GM10847 (cell line): ENCODE data around the gene RREB1.

ENCODE experiments used
- POLR2A ChIP-seq: IDR thresholded peaks from 2 replicates; pipeline ENCODE4 v1.6.1; 2011; ENCODE audit not compliant: insufficient read length; ENCODE audit errors: extremely low read depth

RREB1 gene

DNA sequence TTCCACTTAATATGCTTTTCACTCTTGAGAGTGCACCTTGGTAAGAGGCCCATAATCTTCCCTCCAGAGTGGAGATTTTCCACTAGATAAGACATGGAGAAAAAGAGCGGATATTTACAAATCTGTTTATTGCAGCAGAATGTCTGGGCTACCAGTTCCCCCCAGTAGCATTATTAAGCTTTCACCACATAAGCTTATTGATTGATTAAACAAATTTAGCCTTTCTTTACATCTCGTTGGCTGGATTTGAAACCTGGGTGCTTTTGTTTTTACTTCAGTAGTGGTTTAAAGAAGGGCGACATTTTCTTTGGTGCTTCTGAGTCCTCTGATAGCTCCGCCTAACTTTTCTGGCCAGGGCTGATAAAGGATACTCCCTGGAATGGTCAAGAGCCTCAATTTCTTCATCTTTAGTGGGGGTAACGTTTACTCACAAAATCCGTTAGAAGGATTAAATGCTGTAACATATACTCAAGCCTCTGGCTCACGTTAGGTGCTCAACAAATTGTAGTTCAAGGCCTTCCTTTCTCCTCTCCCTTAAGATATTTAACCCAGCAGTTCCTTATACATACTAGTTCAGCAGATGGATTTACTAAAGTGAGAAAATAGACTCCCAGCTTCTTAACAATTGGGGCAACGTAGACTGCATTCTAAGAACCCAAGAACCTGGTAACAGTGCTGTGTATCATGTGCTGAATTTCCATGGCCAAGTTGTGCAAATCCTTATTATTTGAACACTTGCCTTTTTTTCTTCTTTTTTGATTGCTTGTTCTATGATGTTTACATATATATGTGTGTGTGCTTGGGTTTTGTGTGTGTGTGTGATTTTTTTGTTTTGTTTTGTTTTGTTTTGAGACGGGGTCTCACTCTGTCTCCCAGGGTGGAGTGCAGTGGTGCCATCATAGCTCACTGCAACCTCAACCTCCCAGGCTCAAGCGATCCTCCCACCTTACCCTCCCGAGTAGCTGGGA, 91.4 kb downstream of the RREB1 start:
- TF ChIP-seq POLR2A = no peak

DNA sequence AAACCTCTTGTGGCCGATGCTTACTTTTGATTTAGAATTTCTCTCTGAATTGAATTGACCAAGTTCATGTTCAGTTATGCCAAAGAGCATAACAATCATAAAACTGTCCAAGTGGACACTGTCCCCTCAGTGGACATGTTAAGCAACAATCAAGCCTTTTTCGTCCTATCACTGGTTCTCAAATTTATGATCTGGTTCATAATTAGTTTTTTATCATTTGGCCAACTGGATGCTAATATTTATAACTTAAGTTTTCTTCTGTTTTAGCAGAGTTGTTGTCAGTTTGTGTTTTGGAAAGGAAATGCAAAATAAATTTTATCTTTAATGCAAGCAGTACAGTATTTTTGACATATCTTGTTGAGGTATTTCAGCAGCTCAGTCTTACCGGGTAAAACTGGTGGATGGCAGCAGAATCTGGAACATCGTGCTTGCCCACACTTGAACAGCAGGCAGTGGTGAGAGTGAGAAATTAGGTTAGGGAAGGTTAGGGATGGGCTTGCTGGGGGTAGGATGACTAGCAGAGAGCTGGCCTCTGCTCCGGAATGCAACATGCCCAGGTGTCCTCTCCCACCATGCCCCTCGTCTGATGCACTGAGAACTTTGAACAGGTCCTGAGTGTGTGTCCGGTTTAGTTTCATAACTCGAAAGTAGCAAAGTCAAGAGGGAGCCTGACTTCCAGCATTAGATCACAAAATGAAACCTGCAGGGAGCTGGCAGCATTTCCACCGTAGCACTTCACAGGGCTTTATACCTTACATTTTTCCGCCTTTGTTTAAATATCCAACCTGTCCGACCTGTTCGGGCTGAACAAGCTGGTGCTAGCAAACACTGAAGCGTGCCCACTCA, 93.1 kb downstream of the RREB1 start:
- TF ChIP-seq POLR2A = no peak

DNA sequence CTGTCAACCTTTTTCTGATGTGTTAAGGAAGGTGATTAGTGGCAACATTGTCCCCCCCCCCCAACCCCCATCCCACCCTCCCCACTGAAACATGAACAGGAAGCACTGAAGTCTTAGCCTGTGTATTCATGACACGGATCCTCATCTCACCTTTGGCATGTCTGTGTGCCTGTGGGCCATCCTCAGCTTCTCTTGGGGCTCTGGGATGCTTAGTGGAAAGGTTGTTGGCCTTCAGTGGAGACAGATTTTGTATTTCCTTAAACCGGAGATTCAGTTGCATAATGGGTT, 93.6 kb downstream of the RREB1 start:
- TF ChIP-seq POLR2A = no peak

DNA sequence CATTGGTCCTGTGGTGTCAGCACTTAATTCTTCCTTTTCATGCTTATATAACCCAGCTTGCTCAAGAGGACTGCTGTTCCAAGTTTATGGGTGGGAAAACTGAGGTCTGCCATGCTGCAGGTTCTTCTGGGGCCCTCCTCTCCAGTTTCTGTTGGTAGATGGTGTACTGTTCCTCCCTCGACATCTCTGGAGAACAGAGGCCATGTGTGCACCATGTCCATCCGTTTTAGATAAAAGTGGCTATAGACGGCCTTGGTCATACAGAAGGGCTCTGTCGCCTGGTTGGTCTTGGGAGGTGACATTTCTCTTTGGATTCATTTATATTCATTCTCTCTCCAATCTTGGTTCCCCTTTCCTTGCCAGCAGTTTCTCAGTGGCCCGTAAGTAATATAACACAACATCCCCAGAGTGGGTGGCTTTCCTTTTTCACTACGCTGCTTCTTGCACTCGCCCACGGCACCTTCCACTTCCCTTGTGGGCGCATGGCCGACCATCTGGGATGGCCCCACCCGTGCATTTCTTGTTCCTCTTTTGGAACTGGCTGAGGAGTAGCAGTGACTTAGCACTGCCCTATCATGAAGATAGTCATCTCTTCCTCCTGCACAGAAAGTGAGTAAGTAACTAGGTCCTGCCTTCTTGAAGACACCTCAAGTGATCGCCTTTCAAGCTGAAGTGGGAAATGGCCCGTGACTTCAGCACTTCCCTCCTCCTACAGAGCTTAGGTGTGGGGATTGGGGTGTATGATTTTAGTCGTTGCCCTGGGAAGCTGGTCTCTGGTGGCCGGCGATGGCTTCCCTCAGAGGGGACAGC, 94.2 kb downstream of the RREB1 start:
- no peak for TF ChIP-seq POLR2A

DNA sequence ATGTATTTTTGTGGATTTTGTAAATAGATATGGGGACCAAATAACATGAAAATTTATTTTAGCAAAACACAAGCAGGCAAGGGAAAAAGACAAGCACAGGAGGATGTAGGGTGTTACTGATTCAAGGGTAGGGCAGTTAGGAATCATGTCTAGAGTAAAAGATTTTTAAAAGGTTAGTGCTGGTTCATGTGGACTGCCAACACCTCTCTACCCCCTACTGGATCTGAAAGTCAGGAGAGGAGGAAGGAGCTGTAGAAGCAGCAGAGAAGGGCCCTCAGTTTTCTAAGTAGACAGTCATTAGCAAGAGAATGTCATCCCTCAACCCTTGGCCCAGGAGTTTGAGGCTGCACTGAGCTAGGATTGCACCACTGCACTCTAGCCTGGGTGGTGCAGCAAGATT, 95.2 kb downstream of the RREB1 start:
- TF ChIP-seq POLR2A = no peak

DNA sequence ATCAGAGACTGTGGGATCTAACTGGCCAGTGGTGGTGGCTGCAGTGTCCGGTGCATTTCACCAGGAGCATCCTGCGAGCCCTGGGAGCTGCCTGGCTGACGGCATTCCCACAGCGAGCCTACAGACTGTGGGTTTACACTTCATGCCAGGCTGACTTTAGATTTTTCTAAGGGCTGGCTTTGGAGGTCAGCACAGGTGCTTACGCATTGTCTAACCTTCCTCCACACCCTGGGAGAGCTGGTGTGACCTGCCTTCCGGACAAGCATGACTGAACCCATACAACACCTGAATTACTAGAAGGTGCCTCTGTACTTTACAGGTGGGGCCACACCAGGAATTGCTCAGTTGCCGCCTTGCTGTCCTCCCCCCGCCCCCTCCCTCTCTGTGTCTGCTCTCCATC, 96.2 kb downstream of the RREB1 start:
- TF ChIP-seq POLR2A = no peak

DNA sequence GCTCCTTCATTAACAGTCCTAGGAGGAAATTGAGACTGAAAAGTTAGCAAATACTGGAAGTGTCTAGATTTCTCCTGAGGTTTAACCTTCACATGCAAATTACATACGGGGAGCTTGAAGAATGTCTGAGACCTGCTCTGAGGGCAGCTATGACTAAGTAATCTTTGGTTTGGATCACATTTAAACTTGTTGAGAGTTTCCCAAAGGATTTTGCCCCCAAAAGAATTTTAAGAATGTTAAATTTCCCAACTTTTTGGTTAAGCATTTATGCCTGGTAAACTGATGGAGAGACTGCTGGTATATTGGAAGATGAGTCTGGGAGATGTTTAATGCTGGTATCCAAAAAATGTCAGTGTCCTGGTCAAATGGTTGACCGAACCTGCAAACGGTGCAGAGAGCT, 97.0 kb downstream of the RREB1 start:
- no peak for TF ChIP-seq POLR2A

DNA sequence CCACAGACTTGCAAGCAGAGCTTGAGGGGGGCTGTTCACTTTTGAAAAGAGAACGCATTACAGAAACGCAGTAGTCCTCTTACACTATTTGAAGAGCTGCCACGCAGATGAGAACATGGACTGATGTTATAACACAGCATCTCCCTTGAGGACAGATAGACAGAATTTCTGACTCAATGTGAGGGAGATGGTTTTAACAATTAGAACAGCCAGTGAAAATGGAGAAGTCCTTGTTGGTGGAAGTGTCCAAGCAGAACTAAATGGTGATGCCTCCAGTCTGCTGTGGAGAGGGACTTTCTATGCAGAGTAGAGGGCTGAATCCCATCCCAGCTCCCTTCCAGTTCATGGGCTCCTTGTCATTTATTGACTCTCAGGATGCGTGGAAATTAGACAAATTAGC, 100.0 kb downstream of the RREB1 start:
- no peak for TF ChIP-seq POLR2A

DNA sequence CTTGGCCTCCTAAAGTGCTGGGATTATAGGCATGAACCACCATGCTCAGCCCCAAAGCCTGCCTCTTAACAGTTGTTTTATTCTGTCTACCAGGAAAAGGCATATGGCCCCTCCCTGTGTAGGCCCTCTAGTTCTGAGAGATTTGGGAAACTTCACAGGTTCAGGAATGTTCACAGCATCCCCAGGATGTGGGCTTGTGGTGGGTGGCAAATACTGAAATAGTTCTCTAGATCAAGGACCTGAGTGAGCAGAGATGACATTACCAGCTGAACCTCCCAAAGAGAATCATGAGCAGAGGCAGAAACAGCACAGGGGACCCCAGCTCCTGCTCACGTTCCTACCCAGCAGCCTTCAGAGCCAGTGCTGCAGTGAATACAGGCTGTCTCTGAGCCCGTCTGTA, 105.7 kb downstream of the RREB1 start:
- TF ChIP-seq POLR2A = no peak

DNA sequence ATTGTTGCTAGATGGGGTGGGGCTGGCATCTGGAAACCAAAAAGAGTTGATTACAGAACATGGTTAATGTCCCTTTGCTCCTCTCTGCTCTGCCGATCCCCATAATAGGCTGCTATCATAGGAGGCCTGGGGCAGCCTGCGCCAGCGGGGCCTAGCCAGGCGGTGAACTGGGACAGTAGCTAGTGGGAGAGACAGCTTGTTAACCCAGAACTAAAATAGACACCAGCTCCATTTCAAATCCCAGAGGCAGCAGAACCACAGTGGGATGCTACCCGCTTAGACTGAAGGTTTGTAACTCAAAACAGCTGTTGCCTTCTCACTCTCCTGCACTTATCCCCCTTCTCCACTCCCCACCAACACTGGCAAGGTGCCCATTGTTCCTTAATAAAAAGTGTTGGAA, 106.7 kb downstream of the RREB1 start:
- TF ChIP-seq POLR2A = no peak

DNA sequence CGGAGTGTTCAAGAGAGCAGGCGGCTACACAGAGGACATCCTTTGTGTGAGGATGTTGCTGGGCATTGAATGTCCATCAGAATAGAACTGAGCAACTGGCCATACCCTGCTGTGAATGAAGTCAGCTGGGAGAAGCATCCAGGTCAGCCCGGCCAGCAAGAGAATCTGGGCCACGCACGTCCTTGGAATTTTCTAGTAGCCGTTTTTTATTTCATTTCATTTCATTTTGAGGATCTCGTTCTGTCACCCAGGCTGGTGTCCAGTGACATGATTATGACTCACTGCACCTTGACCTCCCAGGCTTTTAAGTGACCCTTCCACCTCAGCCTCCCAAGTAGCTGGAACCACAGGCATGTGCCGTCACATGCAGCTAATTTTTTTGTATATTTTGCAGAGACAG, 107.4 kb downstream of the RREB1 start:
- no peak for TF ChIP-seq POLR2A

DNA sequence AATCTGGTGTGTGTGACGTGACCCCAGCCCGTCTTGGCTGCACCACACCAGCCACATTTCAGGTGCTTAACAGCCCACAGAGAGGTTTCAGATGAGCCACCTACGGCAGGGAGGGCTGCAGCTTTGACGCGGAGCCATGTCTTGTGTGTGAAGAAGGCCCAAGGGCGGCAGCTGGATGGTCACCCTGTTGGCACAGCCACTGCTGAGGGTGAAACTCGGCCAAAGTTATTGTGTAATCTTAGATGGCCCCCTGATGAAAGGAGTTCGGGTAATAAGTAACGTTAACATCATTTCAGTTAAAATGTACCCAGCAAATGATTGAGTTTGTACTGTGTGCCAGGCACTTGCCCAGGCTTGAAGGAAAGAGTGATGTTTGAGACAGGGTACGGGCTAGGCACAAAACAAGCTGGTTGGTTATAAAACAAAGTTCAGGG, 108.1 kb downstream of the RREB1 start:
- no peak for TF ChIP-seq POLR2A

DNA sequence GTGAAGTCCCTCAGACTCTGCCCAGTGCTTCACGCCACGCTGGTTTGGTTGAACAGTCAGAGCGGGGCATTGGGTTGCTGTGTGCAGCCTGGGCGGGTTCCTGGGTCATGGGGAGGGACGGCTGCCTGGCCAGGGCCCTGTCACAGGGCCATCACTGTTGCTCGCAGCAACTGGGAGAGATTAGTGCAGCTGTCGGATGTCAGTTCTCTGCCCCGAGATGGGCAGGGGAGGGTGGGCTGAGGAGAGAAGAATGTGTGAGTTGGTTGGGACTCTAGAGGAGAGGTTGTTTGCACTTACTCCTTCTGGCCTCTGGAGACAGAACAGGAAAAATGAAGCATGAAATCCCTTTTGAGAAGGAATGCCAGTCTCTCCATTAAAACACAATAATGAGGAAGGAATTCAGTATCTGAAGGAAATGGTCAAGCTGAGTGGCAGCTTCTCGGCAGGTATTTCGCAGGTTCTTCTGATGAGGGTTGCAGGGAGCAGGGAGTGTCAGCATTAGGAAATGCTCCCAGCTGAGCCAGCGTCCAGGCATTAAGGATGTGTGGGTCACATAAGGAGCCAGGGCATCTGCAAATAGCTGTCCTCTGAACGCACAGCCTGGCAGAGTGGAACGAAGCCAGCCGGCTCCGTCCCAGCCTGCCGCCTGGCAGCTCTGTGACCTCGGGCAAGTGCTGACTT, 109.3 kb downstream of the RREB1 start:
- TF ChIP-seq POLR2A = no peak

DNA sequence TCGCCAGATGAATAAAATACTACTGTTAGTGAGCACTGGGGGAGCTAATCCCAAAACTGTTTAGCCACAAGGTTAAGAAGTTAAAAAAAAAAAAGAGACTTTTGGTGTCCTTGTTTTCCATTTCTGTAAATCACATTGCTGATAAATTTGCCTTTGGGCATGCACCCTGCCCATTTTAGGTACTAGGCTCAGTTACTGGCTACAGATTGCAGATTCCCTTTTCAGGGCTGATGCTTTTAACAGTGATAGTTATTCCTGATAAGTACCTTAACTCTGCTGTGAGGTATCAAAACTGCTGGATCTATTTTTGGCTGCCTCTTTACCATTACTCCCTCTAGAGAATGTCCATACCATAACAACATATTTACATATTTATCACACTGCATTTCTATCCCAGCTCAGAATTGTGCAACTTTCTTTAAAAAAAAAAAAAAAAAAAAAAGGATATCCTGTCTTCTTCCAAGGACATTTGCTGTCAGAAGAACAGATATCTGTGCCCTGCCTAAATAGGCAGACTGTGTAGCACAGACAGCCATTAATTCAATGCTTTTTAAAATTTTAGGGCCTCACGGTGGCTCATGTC, 110.7 kb downstream of the RREB1 start:
- TF ChIP-seq POLR2A = no peak
